GM21619 (cell line): Measurements from ENCODE around the gene OS9.
"Not testable (repeated sequence)": the region's sequence is repeated elsewhere in the genome, so short reads cannot be mapped to it uniquely, and the experiment has no call there.

ENCODE experiments used
- ATAC-seq: cut with Tn5 transposase; IDR thresholded peaks from one replicate; pipeline ENCODE4 v1.9.1; 2021; ENCODE audit not compliant: unreplicated experiment

OS9 gene

DNA sequence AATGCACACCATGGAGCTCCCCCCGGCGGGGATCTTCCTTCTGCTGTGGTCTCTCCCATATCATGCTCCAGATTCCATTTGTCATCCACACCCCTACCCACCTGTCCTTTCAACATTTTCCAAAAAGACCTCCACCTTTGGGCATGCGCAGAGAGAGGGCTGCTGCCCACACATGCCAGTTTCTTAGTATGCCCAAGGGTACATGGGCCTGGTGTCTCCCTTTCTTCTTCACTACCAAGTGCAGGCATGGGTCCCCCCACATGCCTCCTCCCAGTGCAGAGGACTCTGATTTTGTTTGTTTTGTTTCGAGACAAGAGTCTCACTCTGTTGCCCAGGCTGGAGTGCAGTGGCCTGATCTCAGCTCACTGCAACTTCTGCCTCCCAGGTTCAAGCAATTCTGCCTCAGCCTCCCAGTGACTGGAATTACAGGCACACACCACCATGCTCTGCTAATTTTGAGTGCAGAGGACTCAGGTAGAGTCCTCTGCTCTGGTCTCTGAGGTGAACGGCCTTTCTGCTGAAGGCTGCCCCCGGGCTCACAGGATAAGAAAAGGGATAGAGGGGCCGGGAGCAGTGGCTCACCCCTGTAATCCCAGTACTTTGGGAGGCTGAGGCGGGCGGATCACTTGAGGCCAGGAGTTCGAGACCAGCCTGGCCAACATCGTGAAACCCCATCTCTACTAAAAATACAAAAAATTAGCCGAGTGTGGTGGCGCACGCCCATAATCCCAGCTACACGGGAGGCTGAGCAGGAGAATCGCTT lies 28.1 kb downstream of the OS9 start:
- not testable (repeated sequence) for ATAC-seq

DNA sequence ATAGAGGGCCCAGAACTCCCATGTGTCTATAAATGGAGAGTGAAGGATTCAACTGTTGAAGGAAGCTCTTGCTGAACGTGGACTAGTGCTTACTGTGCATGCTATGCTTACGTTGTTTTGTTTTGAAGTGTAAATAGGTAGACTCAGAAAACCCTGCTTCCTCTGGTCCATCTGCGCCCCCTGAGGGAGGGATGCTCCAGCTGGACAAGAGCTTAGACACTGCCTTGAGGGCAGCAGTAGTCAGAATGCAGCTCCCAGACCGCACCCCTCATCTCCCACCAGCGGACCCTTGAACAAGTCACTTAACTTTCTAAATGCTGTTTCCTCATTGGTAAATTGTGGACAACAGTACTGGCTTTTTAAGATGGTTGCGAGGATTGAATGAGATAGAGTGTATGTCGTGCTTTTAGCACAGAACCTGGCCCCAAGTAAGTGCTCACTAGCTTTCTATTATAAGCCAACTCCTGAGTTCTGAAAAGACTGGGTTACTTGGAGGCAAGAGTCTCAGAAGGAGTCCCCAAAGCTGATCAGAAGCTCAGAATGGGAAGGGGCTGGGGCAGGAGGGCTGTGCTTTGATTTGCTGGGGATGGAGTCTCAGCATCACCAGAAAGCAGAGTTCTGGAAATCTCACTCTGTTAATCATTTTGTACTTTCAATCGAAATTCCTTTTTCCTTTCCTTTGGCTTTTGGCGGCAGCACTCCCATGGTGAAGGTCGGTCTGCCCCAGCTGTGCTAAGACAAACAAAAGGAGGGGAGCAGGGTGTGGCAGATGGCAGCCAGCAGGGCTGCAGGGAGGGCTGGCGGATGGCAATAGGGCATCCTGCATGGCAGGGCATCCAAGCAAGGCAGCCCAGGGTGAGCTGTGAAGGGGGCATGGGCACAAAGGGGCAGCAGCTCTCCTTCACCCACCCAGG lies 29.0 kb downstream of the OS9 start:
- no peak for ATAC-seq

DNA sequence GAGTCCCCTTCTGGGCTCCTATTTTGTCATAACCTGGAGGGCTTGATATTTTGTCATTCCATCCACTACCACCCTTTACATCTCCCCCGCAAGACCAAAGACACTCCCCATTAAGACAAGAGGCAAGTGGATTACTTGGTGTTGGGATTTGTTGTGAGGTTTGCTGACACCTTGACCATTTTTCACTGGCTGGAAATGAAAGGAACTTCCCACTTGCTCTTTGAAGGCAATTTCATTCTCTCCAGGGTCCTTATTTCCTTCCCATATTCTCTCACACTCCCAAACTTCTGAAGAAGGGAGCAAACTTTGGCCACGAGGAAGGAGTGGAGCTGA lies 29.7 kb downstream of the OS9 start:
- ATAC-seq, result no peak

DNA sequence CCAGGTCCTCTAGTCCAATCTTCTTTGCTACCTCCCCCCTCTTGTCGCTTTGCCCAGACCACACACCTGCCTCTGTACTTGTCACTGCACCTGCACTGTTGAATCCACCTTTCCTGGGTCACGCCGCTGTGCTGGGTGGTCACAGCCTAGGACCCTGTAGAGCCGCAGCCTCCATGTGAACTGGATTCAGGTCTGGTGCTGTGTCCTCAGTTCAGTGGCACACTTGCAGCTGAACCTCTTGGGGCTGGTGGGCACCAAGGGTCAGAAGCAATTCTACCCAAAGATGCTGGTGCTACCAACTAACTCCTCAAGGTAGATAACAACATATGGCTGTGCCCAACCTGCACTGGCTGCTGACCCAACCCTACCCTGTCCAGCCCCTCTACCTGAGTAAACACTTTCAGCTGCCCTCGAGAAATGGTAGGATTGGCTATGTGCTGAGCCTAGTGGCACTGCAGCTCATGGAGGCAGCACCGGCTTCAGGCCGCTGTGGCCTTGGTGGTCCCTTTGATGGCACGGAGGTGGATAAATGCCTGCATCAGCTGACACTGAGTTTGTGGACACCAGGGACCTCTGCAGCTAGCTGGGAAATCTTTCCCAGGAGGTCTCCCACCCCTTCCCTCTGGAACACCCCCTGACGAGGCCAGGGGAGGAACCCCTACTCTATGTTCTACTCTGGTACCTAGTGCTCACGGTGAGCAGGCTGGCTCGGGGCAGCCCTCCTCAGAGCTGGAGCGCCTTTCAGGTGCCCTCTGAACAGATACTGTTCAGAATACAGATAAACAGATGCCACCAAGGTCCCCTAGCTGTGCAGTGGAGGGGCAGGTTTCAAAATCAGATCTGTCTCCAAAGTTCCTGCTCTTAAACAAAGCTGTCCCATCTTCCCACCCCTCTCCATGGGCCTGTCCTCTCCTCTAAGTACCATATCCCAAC lies 30.3 kb downstream of the OS9 start:
- ATAC-seq, result no peak

DNA sequence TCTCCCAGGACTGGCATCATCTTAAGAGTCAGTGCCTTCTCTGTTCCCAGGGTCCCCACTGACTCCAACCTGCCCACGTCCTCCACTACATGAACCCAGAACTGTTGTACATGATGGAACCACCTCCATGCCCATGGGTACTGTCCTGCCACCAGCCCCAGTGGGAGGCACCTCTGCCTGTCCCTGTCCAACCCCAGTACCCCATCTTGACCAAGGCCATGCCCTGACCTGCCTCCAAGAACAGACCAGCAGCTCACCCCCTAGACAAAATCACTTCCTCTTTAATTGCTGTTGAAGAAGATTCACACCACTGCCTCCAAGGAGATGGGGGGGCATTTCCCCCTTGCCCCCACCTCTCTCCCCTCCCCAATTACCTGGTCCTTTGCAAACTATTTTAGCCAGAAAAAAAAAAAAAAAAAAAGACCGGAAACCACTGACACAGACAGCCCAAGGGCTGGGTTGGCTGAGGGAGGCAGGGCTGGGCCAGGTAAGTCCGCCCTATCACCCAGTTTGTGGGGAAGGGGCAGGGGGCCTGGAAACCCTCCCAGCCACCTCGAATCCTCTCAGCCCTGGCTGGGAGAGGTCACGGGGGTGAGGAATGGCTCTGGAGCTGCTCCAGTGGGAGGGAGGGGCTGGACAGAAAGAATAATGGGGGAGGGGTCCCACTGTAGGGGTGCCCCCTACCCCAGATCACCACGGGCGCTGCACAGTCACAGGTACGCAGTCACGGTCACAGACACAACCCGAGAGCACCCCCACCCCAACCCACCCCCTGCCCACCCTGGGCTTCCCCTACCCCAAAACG lies 31.2 kb downstream of the OS9 start:
- no peak for ATAC-seq

DNA sequence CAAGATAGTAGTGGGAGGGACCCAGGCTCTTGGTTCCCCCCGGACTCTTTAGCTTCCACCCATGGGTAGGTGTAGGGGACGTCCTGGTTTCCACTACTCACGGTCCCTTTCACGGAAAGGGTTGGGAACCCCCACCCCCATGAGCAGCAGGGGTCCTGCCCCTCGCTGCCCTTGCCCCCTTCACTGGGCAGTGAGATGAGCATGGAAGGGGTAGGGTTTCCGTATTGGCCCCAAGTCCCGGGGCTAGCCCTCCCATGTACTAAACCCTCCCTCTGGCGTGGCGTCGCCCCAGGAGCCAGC lies 31.9 kb downstream of the OS9 start:
- ATAC-seq, result no peak

DNA sequence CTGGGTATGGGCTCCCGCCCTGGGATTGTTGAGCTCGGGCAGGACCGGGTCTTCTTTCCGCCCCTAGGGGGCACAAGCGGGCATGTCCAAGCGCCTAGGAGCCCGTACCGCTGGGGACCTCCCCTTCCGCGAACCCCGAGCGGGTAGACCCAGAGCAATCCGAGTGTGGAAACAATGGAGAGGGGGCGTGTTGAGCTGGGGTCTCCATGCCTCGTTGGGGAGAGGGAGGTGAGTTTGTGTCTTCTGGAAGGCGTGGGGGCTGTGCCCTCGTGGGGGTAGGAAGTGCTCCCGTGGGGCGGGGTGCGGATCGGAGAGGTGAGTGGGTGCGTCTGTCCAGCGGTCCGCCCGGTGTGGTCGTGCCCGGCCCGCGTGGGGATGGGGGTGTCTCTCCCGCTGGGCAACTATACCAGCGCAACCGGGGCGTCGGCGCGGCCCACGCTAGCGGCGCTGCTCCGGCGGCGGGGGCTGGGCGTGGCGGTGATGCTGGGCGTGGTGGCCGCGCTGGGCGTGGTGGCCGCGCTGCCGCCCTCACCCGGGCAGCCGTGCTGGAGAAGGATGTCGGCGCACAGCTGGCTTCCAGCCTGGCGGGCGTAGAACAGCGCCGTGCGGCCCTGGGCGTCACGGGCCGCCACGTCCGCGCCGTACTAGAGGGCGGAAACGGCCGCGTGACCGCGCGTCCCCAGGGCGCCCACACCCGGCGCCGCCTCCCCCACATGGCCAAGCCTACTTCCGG lies 32.4 kb downstream of the OS9 start:
- ATAC-seq, result no peak

DNA sequence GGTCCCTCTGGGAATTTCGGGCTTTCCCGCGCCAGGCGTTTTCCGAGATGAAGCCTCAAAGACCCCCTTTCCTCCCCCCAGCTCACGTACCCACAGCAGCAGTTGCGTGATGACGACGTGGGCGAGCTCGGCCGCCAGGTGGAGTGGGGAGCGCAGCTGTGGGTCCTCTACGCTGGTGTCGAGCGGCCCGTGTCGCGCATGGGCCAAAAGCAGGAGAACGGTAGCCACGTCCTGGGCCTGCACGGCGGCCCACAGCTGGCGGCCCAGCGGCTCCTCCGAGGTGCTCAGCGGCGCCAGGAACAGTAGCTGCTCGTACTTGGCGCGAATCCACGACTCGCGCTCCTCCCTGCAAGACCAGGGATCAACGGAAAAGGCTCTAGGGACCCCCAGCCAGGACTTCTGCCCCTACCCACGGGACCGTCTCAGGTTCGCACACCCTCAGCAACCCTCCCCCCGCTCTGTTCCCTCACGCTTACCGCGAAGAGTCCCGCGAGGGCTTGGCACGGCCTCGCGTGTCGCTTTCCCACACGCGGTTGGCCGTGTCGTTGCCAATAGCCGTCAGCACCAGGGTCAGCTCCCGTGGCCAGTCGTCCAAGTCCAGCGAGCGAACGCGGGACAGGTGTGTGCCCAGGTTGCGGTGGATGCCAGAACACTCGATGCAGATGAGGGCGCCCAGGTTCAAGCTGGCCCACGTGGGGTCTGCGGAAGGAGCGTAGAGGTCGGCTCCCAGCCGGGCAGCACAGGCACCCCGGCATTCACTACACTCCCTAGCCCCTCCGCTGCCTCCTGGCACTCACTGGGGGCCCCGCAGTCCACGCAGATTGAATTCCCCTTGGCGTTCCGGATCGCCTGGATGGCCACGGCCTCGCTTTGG lies 33.2 kb downstream of the OS9 start:
- ATAC-seq, result no peak

DNA sequence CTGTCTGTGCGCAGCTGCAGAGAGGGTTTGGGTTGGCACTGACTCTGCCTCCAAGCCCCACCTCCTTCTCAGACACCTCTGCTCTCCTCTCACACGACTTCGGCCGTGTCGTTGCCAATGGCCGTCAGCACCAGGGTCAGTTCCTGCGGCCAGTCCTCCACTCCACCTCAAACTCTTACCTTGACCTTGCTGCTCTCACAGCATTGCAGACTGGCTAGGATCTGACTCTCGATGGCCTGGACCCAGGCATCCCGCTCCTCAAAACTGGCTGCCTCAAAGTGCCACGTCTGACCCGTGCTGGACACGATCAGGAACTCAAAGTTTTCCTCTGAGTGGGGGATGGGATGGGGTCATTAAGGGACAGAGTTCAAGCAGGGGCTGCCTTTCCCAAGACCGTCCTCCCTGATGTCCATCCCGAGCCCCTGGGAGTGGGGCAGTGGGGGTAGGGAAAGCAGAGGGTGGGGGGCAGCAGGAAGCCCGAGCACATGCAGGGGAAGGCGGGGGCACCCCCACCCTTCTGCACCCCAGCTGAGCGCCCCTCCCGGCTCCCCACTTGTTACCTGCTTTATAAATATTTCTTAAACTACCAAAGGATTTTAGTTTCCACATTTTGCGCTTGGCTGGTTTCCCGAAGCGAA lies 33.9 kb downstream of the OS9 start:
- ATAC-seq, result no peak

DNA sequence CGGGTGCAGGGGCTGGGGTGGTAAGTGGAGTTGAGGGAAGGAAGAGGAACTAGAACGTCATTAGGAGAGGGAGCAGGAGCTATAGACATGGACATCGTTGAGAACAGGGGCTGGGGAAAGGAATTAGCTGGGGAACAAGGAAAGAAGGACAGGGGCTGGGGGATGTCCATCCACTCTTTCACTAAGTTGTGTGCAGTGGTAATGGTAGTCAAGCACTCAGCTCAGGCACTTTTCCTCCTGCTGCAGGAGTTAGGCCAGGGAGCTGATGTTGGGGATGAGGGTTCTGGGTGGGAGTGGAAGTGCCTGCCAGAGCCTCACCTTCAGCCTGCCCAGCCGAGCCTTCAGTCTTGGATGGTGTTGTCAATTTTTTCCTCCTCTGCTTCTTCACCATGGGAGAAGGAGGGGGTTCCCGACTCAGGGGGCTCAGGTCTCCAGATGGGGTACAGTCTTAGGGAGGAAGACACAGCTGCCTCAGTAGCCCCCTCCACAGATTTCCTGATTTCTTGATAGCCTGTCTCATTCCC lies 35.5 kb downstream of the OS9 start:
- ATAC-seq, result no peak

DNA sequence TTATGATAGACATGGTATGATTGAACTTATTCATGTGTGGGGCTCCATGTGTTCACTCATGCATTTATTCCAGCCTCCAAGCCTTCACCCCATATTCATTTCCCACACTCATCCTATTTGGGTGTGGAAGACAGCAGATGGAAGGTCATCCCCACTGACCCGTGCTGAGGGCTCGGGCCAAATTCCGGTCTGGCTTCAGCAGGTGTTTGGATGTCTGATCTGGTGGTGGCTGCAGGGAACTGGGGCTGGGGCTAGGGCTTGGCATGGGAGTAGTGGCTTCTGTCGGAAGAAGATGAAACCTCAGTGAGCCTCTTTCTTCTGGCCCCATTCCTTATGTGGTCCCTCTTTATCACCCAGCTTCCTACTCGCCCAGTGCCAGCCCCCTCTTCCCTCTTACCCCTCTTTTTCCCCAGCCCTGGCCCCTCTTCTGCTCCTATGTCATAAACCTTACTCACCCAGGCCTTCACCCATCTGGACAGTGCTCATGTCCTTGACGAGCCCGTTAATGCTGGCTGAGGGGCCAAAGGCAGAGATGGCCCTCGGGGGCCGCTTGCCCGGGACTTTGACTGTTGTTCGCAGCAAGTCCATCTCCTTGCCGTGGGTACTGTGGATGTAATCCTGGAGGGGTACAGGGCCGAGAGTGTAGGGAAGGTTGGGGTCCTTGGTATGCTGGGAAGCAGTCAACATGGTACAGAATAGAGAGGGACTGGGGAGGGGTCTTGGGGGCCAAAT lies 36.6 kb downstream of the OS9 start:
- ATAC-seq, result no peak

DNA sequence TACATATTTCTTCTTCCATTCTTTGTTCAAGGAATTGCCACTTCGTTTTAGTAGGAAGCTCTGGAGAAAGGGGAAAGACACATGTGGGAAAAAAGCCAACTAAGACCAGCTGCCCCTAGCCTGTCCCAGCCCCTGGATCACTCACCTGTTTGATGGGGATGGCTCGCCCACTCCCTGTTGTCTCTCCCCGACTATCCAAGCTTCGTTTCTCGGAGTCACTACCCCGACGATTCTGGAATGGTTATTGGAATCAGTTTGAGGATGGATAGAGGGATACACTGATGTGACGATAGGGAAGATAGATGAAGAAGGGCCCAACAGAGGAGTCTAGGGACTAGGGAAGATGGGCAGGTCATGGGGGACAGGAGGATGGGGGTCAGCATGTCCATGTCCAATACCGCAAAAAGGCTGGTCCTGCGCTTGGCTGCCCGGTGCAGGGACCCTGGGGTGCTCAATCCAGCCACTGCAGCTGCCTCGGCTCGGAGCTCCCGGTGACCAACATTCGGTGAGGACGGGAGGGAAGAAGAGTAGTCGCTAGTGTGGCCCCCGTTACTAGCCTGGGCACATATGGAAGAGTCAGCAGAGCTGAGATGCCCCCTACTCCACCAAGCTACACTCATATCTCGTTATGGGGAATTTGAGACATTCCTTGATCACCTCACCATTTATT lies 37.6 kb downstream of the OS9 start:
- ATAC-seq, result no peak

DNA sequence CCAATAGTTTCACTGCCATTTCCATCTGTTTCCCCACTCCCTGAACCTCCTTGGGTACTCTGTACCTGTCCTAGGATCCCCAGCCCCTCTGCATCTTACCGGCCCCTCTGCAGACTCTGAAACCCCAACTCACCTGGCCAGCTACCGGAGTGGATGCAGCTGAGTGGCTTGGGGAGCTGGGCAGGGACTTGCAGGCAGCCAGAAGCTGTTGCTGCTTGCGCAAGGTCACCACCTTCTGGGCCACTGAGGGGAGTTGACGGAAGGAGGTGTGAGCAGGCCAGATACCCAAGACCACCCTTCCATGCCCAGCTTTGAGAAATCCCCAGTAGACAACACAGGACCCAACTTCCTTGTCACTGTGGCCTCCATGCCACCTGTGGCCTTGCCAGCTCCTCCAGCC lies 38.3 kb downstream of the OS9 start:
- ATAC-seq, result no peak

DNA sequence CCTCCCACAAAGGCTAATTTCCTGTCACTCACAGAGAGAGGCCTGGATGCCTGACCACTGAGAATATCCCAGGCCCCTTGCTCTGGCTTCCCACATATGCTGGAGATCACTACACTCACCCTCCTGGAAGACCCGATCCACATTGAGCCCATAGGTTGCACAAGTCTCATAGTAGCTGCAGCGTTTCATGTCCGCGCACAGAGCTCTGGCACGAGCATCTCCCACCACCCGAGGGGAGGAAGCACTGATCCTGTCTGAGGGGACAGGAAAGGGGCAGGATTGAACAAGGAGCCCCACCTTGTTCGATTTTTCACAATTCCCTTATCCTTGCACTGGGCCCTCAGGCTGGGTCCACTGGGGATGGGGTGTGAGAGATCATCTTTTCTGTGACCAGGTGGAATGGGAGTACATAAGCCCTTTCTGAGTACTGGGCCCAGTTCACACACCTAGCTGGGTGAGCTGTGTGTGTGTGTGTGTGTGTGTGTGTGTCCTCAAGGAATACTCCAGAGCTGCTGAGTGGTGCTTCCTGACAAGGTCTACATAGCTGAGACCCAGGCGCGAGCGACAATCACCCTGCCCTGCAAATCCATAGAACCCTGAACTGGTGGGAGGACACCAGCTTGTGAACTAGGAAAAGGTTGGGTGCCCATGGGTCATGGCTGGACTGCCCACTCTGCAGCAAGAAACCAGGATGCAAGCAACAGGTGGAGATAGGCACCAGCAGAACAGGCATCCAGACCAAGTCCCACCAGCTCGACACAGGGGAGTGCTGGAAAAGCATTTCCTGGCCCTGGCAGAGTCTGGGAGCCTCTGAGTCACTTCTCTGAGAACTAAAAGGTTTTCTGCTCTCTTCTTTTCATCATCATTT lies 39.0 kb downstream of the OS9 start:
- ATAC-seq, result no peak

DNA sequence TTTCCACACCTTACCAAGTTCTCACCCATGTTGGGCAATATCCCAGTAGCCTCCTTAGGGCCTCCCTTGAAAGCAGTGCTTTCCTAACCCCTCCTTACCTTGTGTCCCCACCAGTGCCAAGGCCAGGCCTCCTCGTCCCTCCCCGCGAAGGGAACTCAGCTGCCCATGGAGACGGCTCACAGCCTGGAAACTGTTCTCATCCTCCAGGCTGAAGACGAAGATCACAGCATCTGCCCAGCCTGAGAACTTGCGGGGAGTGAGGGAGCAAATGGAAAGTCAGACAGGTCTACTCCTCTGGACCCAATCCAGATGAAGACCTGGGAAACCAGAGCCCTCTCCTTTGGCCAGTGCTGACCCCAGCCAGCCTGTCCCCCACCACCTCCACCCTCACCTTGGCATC lies 40.0 kb downstream of the OS9 start:
- ATAC-seq, result no peak

DNA sequence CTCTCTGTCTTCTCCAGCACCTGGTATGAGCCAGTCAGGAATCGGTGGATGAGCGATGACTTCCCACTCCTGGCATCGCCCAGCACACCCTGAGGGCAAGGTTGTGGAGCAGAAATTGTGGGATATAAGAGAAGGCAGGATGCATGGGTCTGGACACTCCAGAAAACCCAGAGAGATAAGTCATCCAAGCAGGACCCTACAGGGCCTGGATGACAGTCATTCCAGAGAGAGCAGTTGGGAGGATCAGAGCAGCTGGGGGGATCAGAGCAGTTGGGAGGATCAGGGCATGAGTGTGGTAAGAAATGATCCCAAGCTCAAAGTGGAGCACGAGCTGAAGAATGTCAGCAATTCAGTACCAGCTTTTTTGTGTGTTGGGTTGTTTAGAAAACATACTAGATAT lies 40.7 kb downstream of the OS9 start:
- no peak for ATAC-seq
